WTC11 (cell line): ENCODE results near the gene ZNF41. TPM values are rescaled to one million over a fixed set of nuclear protein-coding genes. Genes with fewer than 3 reads are reported as not detected.

Source experiments
- ATAC-seq: fragments of 200-7000 bp; cut with Tn5 transposase; 2 replicates; pipeline ENCODE4 v1.10.0; 2021; ENCODE audit warnings: mild to moderate bottlenecking, moderate library complexity
- CTCF ChIA-PET: fragments of 300-600 bp; sonication (Branson Sonifier 250); formaldehyde crosslinking; loops from one replicate; lab custom pipeline; 2021; ENCODE audit warnings: antibody characterized with exemption; lab: Charles Lee
- POLR2A ChIA-PET: fragments of 350-600 bp; sonication (Branson Sonifier 250); formaldehyde crosslinking; loops from one replicate; lab custom pipeline; 2021; ENCODE audit warnings: antibody characterized with exemption; lab: Charles Lee
- DNase-seq: peaks from one replicate; pipeline ENCODE4 v3.0.0; 2021; ENCODE audit warnings: low spot score
- H3K27ac Mint-ChIP-seq: 2 replicates; pipeline ENCODE4 v1.8.0; 2021; ENCODE audit warnings: mixed read lengths
- H3K27me3 Mint-ChIP-seq: 2 replicates; pipeline ENCODE4 v1.8.0; 2021; ENCODE audit warnings: low read depth, mild to moderate bottlenecking, moderate library complexity, mixed read lengths
- H3K36me3 Mint-ChIP-seq: 2 replicates; pipeline ENCODE4 v1.8.0; 2021; ENCODE audit warnings: mixed read lengths
- H3K4me1 Mint-ChIP-seq: 2 replicates; pipeline ENCODE4 v1.8.0; 2022; ENCODE audit warnings: mixed read lengths
- H3K4me3 Mint-ChIP-seq: 2 replicates; pipeline ENCODE4 v1.8.0; 2021; ENCODE audit warnings: mild to moderate bottlenecking, moderate library complexity, mixed read lengths
- H3K9me3 Mint-ChIP-seq: 2 replicates; pipeline ENCODE4 v1.8.0; 2021; ENCODE audit warnings: mixed read lengths
- ATF1 ChIP-seq: sonication (generic); formaldehyde crosslinking; IDR thresholded peaks from 2 replicates; pipeline ENCODE4 v1.8.1; 2023; ENCODE audit warnings: mild to moderate bottlenecking, moderate library complexity, missing genetic modification reagents
- ATF2 ChIP-seq: sonication (generic); formaldehyde crosslinking; IDR thresholded peaks from 2 replicates; pipeline ENCODE4 v1.8.1; 2022; ENCODE audit warnings: low read depth, missing genetic modification reagents, borderline replicate concordance
- ATF3 ChIP-seq: sonication (generic); formaldehyde crosslinking; conservative IDR thresholded peaks from 2 replicates; pipeline ENCODE4 v1.8.1; 2022; ENCODE audit warnings: mild to moderate bottlenecking, missing genetic modification reagents
- CBFB ChIP-seq: sonication (generic); formaldehyde crosslinking; IDR thresholded peaks from 2 replicates; pipeline ENCODE4 v1.8.1; 2022; ENCODE audit warnings: mild to moderate bottlenecking, low read depth, missing genetic modification reagents
- CDX4 ChIP-seq: fragments of 250-450 bp; sonication (Bioruptor Pico); IDR thresholded peaks from 2 replicates; pipeline ENCODE4 v1.9.0; 2021; ENCODE audit warnings: moderate library complexity, mild to moderate bottlenecking, inconsistent platforms, borderline replicate concordance
- CREB1 ChIP-seq: sonication (generic); formaldehyde crosslinking; IDR thresholded peaks from 2 replicates; pipeline ENCODE4 v1.8.0; 2023; ENCODE audit warnings: mild to moderate bottlenecking, missing genetic modification reagents
- ELF4 ChIP-seq: sonication (generic); formaldehyde crosslinking; IDR thresholded peaks from 2 replicates; pipeline ENCODE4 v1.8.1; 2022; ENCODE audit warnings: low read depth, mild to moderate bottlenecking, moderate library complexity, missing genetic modification reagents
- EMX1 ChIP-seq: fragments of 250-450 bp; sonication (Bioruptor Pico); IDR thresholded peaks from 2 replicates; pipeline ENCODE4 v1.8.0; 2021; ENCODE audit warnings: mild to moderate bottlenecking
- ERG ChIP-seq: fragments of 250-450 bp; sonication (Bioruptor Pico); IDR thresholded peaks from 2 replicates; pipeline ENCODE4 v1.8.0; 2021; ENCODE audit warnings: mild to moderate bottlenecking
- JAZF1 ChIP-seq: fragments of 250-450 bp; sonication (Bioruptor Pico); IDR thresholded peaks from 2 replicates; pipeline ENCODE4 v1.9.0; 2021; ENCODE audit warnings: moderate library complexity, mild to moderate bottlenecking, inconsistent platforms
- JUN ChIP-seq: sonication (generic); formaldehyde crosslinking; IDR thresholded peaks from 2 replicates; pipeline ENCODE4 v1.8.0; 2023; ENCODE audit warnings: mild to moderate bottlenecking, missing genetic modification reagents
- MAX ChIP-seq: sonication (generic); formaldehyde crosslinking; IDR thresholded peaks from 2 replicates; pipeline ENCODE4 v1.8.0; 2022; ENCODE audit warnings: mild to moderate bottlenecking, missing genetic modification reagents
- NR2C2 ChIP-seq: sonication (generic); formaldehyde crosslinking; IDR thresholded peaks from 2 replicates; pipeline ENCODE4 v1.8.0; 2022; ENCODE audit warnings: mild to moderate bottlenecking, missing genetic modification reagents
- SP1 ChIP-seq: sonication (generic); formaldehyde crosslinking; conservative IDR thresholded peaks from 2 replicates; pipeline ENCODE4 v1.8.1; 2022; ENCODE audit warnings: missing genetic modification reagents
- ZNF138 ChIP-seq: sonication (generic); formaldehyde crosslinking; conservative IDR thresholded peaks from 2 replicates; pipeline ENCODE4 v1.8.1; 2022; ENCODE audit warnings: mild to moderate bottlenecking, moderate library complexity, missing genetic modification reagents
- ZNF423 ChIP-seq: fragments of 250-450 bp; sonication (Bioruptor Pico); IDR thresholded peaks from 2 replicates; pipeline ENCODE4 v2.1.2; 2022; ENCODE audit warnings: mild to moderate bottlenecking, moderate library complexity
- ZNF425 ChIP-seq: fragments of 250-450 bp; sonication (Bioruptor Pico); conservative IDR thresholded peaks from 2 replicates; pipeline ENCODE4 v1.9.0; 2021; ENCODE audit warnings: mild to moderate bottlenecking
- ZNF512 ChIP-seq: sonication (generic); formaldehyde crosslinking; IDR thresholded peaks from 2 replicates; pipeline ENCODE4 v1.8.1; 2022; ENCODE audit warnings: missing genetic modification reagents, borderline replicate concordance
- total RNA-seq: library from RNA; stranded (reverse); gene quantifications from 3 replicates; pipeline ENCODE4 v1.2.3, GENCODE V29; 2021

The ZNF41 gene
- total RNA-seq, 1 experiment from 2014 or later, result 4.9 TPM

GRCh38 chrX:47501226-47502074, 18.4 kb upstream of the ZNF41 start:
- no peaks in the 10 kb centered on the region for H3K9me3 Mint-ChIP-seq
- no peak for DNase-seq
- POLR2A ChIA-PET, result no interaction called here

More at GRCh38 chrX:47501226-47502074, 18.4 kb upstream of the ZNF41 start:
- CTCF ChIA-PET, result interaction anchor here (0.6 to 3.6 kb wide), 4 partner anchors 21 to 143 kb away, joined by 4 to 43 read pairs (median 5); no protein-coding TSS in a partner anchor
- peak; percentile 38; the same call in 1 of the 2 replicates for ATAC-seq
- Mint-ChIP-seq H3K4me3 (0 out of 2 replicates have a peak overlapping the region, but pooled peaks have one; percentile 12), H3K27me3 (no peaks in the 10 kb centered on the region), H3K36me3 (no peaks in the 10 kb centered on the region), H3K27ac (peak overlapping the region; percentile 76), H3K4me1 (peaks cover 35% of the 10 kb centered on the region)
- TF ChIP-seq SP1 (CRISPR knock-in tag) (no peak), JAZF1 (CRISPR knock-in tag) (no peak), JUN (CRISPR knock-in tag) (no peak), ATF2 (CRISPR knock-in tag) (no peak), CBFB (CRISPR knock-in tag) (no peak), ZNF512 (no peak), ZNF423 (no peak), ELF4 (CRISPR knock-in tag) (no peak), CDX4 (CRISPR knock-in tag) (no peak), ATF1 (CRISPR knock-in tag) (no peak), NR2C2 (no peak), EMX1 (CRISPR knock-in tag) (no peak), ZNF138 (CRISPR knock-in tag) (no peak), MAX (no peak), ERG (CRISPR knock-in tag) (no peak), ZNF425 (CRISPR knock-in tag) (no peak), CREB1 (CRISPR knock-in tag) (no peak), ATF3 (CRISPR knock-in tag) (no peak)
